Ovary (tissue), 9 donors: Measurements from ENCODE around the gene LRRC27. TPM values are rescaled to one million over a fixed set of nuclear protein-coding genes. Genes with fewer than 3 reads are reported as not detected.
"Not testable (repeated sequence)": the region's sequence is repeated elsewhere in the genome, so short reads cannot be mapped to it uniquely, and the experiment has no call there.

Experiments used
- DNase-seq, 5 donors: peaks; one replicate each; pipeline ENCODE4 v3.0.0-alpha.2; 2019 to 2020
- H3K27ac ChIP-seq, 2 donors: fragments of 200-600 bp; one replicate each; pipeline versions ENCODE4 v1.5.1 to v1.8.0; 2019 to 2022
- H3K27me3 ChIP-seq: fragments of 200-600 bp; one replicate; pipeline ENCODE4 v1.8.0; 2022
- H3K36me3 ChIP-seq: fragments of 200-600 bp; sonication (generic); one replicate; pipeline ENCODE4 v1.5.1; 2019
- H3K4me1 ChIP-seq: one replicate; pipeline ENCODE4 v1.8.1; 2013; ENCODE audit warnings: mild to moderate bottlenecking, moderate library complexity; ENCODE audit not compliant: insufficient read depth
- H3K4me3 ChIP-seq: fragments of 200-600 bp; sonication (generic); one replicate; pipeline ENCODE4 v1.5.1; 2017
- H3K9me3 ChIP-seq, 2 donors: fragments of 200-600 bp in 1 of 2; sonication (generic) in 1 of 2; one replicate each; pipeline versions ENCODE4 v1.5.1 to v1.8.1; 2013 to 2019; ENCODE audit warnings: mild to moderate bottlenecking in 1 of 2, moderate library complexity in 1 of 2
- EP300 ChIP-seq: sonication (generic); formaldehyde crosslinking; IDR thresholded peaks from one replicate; pipeline ENCODE4 v1.6.1; 2017; ENCODE audit warnings: antibody characterized with exemption
- POLR2A ChIP-seq: fragments of 450-650 bp; IDR thresholded peaks from one replicate; pipeline ENCODE4 v1.6.1; 2017; ENCODE audit warnings: antibody characterized with exemption, mild to moderate bottlenecking, moderate library complexity
- WGBS, 3 donors: extraction: QIAGEN DNeasy Blood & Tissue Kit in 1 of 3; methylation state at CpG; one replicate each; pipeline versions ENCODE4 v1.1.5 to v1.1.7; 2013 to 2017; 5-methylcytosine and 5-hydroxymethylcytosine counted together
- intact Hi-C, 4 donors: fragments of 100-400 bp; cut with DNase I; formaldehyde crosslinking; loops; one replicate each; pipeline versions ENCODE4 v1.11.0 to v1.15.1; 2022 to 2023
- polyA plus RNA-seq, 2 donors: library from polyadenylated mRNA; stranded (reverse); fragments of 200-250 nt in 1 of 2; fragments of 350-450 nt in 1 of 2; fragmentation: Illumina TruSeq in 1 of 2; extraction: RNeasy Lipid Tissue Mini Kit (QIAGEN cat#74804) in 1 of 2; gene quantifications; one replicate each; pipeline ENCODE4 v1.2.3, GENCODE V29; 2013 to 2014
- total RNA-seq, 7 donors: library from RNA; depleted of rRNA in 2 of 7; stranded (reverse); fragments of >200 nt in 2 of 7; fragmentation: NEBNext Ultra II Directional in 3 of 7; extraction: Animal tissue kit (Norgen Biotek cat#: 25700) in 3 of 7; gene quantifications; one replicate each; pipeline versions ENCODE4 v1.1.0 to v1.2.4, GENCODE V29; 2016 to 2023
- TF ChIP-seq, protein P1 (sequence below), 3 donors: fragments of 450-650 bp in 2 of 3; fragments of 200-600 bp in 1 of 3; IDR thresholded peaks; one replicate each; pipeline versions ENCODE4 v1.5.1 to v1.8.0; 2016 to 2022; ENCODE audit warnings: antibody characterized with exemption in 3 of 3, mild to moderate bottlenecking in 1 of 3
- donor health status: DM: no; HTN: no; CAD: no; lungs with moderate emphysema.
- donor health status: DM: no; HTN: no; CAD: no.
- donor health status: Bipolar disorder and iron deficiency.
- donor health status: DM: yes; HTN: yes; CAD: no.
- donor health status: DM: no; HTN: no; CAD: no.
- donor health status: DM: yes; HTN: yes; CAD: no.

Gene LRRC27
- total and polyA plus RNA-seq, 9 donors: 7.4 to 12.3 (median 9.3) TPM

DNA sequence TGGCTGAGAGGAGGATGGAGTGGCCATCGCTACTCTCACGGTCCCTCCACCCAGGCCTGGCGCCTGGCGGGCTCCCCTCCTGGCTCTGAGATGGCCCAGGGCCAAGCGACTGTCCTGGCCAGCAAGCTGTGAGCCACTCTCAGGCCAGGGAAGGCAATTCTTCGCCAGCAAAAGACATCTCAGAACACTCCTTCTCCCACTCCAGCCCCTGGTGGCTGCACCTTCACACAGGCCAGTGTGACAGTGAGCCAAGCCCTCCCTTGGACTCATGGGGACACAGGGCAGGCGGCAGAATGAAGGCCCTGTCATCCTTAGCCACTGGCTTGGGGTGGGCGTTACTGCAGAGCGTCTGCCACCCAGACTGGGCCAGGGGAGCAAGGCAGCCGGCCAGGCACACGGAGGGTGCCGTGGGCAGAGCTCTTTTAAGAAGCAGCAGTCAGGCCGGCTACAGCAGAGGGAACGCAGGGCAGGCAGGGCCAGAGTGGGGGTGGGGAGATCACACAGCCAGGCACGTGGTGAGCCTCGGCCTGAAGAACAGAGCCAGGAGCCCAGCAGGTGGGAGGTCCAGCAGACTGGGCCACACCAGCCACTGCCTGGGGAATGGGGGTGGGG, 38.7 kb upstream of the LRRC27 start:
- TF ChIP-seq, protein P1, sequence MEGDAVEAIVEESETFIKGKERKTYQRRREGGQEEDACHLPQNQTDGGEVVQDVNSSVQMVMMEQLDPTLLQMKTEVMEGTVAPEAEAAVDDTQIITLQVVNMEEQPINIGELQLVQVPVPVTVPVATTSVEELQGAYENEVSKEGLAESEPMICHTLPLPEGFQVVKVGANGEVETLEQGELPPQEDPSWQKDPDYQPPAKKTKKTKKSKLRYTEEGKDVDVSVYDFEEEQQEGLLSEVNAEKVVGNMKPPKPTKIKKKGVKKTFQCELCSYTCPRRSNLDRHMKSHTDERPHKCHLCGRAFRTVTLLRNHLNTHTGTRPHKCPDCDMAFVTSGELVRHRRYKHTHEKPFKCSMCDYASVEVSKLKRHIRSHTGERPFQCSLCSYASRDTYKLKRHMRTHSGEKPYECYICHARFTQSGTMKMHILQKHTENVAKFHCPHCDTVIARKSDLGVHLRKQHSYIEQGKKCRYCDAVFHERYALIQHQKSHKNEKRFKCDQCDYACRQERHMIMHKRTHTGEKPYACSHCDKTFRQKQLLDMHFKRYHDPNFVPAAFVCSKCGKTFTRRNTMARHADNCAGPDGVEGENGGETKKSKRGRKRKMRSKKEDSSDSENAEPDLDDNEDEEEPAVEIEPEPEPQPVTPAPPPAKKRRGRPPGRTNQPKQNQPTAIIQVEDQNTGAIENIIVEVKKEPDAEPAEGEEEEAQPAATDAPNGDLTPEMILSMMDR (IDR thresholded peaks at IDR 0.05): no peak
- no peak for TF ChIP-seq POLR2A
- no peak for TF ChIP-seq EP300
- no peak overlapping the region for H3K27ac ChIP-seq
- no peaks in the 10 kb centered on the region for H3K9me3 ChIP-seq
- WGBS, 3 donors: 39 to 42% (median 41%) methylated on average over 16 of the region's 16 CpGs
- H3K4me3 ChIP-seq: no peak overlapping the region
- no peaks in the 10 kb centered on the region for H3K36me3 ChIP-seq
- DNase-seq: peak in 3 of 5 donors; percentile 23 to 48 (median 31)
- H3K4me1 ChIP-seq: no peaks in the 10 kb centered on the region
- no peaks in the 10 kb centered on the region for H3K27me3 ChIP-seq
- intact Hi-C loops: no loop called here

DNA sequence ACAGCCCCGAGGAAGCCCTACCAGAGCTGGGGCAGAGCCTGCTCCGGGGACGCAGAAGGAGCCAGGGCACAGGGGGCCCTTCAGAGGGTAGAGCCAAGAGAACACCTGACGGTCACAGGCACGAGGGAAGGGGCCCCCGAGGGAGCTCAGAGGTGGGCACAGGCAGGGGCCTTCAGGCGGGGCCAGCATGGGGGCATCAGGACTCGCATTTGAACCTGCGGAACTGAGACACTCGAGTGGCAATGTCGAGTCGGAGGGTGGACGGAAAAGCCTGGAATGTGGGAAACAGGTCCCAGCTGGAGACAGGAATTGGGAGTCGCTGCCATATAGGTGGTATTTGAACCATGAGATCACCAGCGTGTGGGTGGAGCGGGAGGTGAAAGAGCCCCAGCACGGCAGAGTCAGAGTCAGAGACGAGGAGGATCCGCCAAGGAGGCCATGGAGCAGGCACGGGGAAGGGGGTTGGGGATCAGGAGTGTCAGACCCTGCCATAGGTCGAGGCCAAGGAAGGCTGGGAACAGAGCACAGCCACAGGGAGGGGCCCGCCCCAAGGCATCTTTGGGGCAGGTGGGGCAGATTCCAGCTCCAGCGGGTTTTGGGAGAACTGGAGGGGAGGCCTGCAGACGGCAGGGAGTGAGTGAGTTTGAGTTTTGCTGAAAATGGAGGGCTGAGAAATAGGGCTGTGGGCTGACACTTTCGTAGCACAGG, 38.0 kb upstream of the LRRC27 start:
- Histone ChIP-seq H3K27ac (no peak overlapping the region), H3K4me3 (no peak overlapping the region), H3K36me3 (no peaks in the 10 kb centered on the region), H3K9me3 (no peaks in the 10 kb centered on the region), H3K27me3 (no peaks in the 10 kb centered on the region), H3K4me1 (no peaks in the 10 kb centered on the region)
- TF ChIP-seq POLR2A: no peak
- no peak for TF ChIP-seq EP300
- TF ChIP-seq, protein P1 (IDR thresholded peaks at IDR 0.05): no peak
- DNase-seq: peak in 2 of 5 donors; percentile 6 to 29
- intact Hi-C loops: no loop called here
- WGBS, 3 donors: 72 to 79% (median 75%) methylated on average over 25 of the region's 25 CpGs

DNA sequence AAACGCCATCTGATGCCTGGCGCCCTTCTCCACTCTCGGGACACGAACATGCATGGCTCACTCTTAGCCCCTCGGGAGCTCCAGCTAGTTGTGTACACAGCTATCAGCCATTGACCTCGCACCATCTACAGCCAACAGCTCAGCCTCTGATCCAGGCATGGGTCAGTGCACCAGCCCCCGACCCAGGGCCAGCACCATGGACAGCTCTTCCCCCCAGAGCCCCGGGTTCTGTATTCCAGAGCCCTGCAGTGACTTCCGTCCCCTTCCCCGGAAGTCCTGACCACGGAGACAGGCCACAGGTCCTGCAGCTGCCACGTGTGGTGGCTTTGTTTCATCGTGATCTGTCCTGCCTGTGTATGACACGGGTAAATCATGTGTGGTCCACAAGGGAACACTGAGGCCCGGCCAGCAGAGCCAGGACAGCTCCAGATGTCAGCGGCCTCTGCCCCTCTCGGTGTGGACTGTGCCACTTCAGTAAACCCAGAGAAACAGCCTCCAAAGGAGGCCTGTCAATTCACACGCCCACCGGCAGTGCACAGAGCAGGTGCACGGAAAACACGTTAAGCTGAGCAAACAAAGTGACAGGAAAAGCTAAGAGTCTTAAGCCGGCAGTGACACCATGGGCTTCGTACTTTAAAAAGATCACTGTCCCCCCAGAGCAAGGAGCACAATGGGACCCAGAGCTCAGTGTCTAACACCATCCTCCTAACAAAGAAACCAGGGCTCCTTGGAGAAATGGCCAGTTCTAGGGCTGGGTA, 37.3 kb upstream of the LRRC27 start:
- H3K36me3 ChIP-seq: no peaks in the 10 kb centered on the region
- DNase-seq: peak in 1 of 5 donors; percentile 25

DNA sequence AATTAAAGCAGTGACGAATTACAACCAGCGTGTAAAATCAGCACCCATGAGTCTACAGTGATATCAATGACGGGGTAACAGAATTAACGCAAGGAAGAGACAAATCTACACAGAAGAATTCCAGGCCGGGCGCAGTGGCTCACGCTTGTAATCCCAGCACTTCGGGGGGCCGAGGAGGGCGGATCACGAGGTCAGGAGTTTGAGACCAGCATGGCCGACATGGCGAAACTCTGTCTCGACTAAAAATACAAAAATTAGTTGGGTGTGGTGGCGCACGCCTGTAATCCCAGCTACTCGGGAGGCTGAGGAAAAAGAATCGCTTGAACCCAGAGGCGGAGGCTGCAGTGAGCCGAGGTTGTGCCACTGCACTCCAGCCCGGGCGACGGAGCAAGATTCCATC, 36.5 kb upstream of the LRRC27 start:
- H3K27ac ChIP-seq, H3K4me1 ChIP-seq, intact Hi-C loops, H3K27me3 ChIP-seq, H3K4me3 ChIP-seq, H3K36me3 ChIP-seq, H3K9me3 ChIP-seq: not testable (repeated sequence)
- DNase-seq: peak in 1 of 5 donors; percentile 9
- 93 to 95% (median 95%) methylated on average over 23 of the region's 23 CpGs for WGBS, 3 donors

More for the DNA sequence above, 37.3 kb upstream of the LRRC27 start:
- Histone ChIP-seq H3K4me1 (no peaks in the 10 kb centered on the region), H3K4me3 (no peak overlapping the region), H3K9me3 (no peaks in the 10 kb centered on the region), H3K27ac (no peak overlapping the region), H3K27me3 (no peaks in the 10 kb centered on the region)
- intact Hi-C loops: no loop called here
- TF ChIP-seq EP300 (no peak), POLR2A (no peak)
- TF ChIP-seq, protein P1 (IDR thresholded peaks at IDR 0.05): no peak
- WGBS, 3 donors: 67 to 77% (median 72%) methylated on average over 23 of the region's 23 CpGs
